ENCODE data around the gene SLC30A10.
"Not testable (repeated sequence)": the region's sequence is repeated elsewhere in the genome, so short reads cannot be mapped to it uniquely, and the experiment has no call there.

SLC30A10 gene

GRCh38 chr1:219927956-219928790, at the start of gene SLC30A10:
Gene SLC30A10 (minus strand): TSS chr1:219928557. CDS start chr1:219928440, 117 bp downstream.
- peak; percentile 11 for DNase-seq

DNA sequence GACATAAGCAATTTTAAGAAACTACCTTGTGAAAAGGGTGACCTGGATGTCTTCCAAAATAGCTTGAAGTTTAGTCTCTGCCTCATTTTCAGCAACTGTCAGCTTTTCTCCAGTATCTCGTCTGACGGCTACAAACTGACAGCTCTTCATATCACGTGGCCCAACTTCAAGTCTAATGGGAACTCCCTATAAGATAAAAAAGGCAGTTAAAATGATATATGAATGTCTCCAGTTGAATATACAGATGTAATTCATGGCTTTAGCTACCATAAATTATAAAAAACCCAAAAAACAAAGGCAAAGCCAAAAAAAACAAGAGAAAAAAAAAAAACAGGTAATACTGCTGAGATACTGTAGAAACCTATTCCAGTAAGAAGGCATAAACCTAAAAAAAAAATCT, 44.9 kb upstream of the SLC30A10 start:
- no peak for DNase-seq

DNA sequence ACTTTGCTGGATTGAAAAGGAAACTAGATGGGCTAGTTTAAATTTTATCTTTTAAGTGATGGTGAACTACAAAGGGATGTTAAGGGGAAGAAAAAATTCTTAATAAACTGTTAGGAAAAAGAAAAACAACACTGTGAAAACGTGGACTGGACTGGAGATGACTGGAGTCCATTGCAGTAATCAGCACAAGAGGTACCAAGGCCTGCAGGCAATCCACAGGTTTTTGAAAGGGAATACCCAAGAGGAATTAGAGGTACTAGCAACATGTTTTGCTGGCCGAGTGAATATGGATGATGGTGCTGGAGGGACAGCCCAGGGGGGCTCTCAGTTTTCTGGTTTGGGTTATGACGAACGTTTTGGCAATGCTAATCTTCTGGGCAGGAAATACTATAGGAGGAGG, 39.0 kb upstream of the SLC30A10 start:
- DNase-seq, result no peak

DNA sequence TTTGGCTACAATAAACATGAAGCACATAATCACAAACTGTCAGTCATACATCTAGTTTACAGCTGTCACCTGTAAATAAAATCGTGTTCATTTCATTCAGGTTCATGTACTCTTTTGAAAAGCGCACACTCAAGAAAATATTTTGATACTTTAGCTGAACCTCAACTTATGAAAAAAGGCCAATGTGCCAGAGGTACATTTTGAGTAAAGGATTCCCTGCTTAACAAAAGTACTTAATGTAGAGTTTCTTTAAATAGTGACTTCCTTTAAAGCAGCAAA, 37.7 kb upstream of the SLC30A10 start:
- no peak for DNase-seq

GRCh38 chr1:219965285-219966070, 37.1 kb upstream of the SLC30A10 start:
- DNase-seq, result no peak

DNA sequence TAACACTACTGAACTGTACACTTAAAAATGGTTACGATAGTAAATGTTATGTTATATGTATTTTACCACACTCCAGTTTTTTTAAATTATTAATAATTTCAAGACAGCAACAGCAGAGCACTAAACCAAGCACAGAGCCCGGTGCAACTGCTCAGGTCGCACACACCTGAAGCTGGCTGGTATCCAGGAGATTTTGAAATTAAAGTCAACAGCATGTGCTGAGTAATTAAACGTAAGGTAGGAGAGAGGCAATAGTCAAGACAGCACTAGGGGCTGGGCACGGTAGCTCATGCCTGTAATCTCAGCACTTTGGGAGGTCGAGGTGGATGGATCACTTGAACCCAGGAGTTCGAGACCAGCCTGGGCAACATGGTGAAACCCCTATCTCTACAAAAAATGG, 35.1 kb upstream of the SLC30A10 start:
- no peak for DNase-seq

DNA sequence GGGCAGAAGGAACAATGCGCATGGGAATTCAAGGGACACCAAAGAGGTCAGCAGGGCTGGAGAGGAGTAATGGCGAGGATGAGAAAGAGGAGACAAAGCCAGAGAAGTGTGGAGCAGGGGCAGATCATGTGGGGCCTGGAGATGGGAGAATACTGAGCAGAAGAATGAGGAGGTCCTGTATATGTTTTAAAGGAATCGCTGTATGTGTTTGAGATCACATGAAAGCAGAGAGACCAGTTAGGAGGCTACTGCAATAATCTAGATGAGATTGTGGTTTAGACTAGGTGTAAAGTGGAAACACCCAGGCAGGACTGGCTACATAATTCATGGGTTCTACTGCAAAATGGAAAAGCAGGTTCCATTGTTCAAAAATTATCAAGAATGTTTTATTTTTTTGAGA, 33.3 kb upstream of the SLC30A10 start:
- DNase-seq, result no peak

DNA sequence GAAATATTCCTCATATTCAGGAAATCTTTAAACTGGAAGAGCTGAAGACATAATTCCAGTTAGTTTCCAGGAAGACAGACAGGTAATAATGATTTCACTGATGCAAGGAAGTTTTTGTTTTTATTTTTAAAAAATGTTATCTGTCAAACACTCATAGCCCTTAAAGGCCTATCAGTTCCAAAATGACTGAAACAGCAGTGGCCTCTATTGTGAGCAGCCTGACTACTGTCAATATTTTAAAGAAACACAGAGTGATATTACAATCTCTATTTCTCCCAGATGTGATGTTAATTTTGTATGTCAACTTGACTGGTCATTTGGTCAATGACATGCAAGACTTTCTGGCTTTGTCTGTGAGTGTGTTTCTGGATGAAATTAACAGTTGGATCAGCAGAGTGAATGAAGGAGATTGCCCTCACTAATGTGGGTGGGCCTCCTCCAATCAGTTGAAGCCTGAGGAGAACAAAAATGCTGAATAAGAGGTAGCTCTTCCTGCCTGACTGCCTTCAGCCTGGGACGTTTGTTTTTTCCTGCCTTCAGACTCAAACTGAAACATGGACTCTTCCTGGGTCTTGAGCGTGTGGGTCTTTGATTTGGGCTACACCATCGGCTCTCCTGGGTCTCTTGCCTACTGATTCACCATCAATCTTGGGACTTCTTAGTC, 31.3 kb upstream of the SLC30A10 start:
- DNase-seq, result no peak

- DNase-seq, result no peak
Observed at GRCh38 chr1:219958875-219959417, 30.6 kb upstream of the SLC30A10 start.

- DNase-seq, result no peak
Observed at GRCh38 chr1:219954736-219955421, 26.5 kb upstream of the SLC30A10 start.

DNA sequence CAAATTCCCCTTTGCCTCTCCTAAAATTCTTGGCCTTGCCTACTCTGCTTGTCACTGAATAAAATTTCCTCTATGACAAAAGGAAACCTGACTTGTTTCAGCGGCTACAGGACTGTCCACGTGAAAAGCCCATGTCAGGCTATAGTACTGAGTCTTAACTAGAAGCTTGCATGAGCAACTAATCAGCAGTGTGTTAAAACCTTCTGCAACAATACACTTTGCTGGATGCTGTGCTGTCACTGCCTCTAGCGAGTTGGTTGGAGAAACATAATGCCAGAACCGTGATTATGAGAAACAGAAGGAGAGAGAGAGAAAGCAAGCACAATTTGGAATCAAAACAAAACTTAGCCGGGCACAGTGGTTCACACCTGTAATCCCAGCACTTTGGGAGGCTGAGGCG, 25.7 kb upstream of the SLC30A10 start:
- no peak for DNase-seq

- DNase-seq, result no peak
Observed at GRCh38 chr1:219952361-219952760, 24.0 kb upstream of the SLC30A10 start.

DNA sequence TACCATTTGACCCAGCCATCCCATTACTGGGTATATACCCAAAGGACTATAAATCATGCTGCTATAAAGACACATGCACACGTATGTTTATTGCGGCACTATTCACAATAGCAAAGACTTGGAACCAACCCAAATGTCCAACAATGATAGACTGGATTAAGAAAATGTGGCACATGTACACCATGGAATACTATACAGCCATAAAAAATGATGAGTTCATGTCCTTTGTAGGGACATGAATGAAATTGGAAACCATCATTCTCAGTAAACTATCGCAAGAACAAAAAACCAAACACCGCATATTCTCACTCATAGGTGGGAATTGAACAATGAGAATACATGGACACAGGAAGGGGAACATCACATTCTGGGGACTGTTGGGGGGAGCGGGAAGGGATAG, 20.9 kb upstream of the SLC30A10 start:
- not testable (repeated sequence) for DNase-seq

- not testable (repeated sequence) for DNase-seq
Observed at GRCh38 chr1:219948766-219949165, 20.4 kb upstream of the SLC30A10 start.

DNA sequence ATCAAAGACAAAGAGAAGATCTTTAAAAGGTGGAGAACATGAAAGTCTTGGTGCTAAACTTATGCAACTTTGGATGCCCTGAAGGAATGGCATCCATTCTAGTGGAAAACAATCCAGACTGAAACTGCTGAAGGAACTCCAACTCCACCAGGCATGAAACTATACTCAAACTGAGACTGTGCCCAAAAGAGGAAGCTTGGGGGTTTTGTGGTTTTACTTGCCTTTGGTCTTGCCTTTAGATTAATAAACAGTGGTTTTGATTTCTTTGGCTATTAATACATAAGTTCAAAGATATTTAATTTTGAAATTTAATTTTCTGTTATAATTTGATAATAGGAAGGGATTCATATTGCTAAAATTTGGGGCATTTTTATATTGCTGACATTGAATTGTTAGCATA, 17.4 kb upstream of the SLC30A10 start:
- no peak for DNase-seq

DNA sequence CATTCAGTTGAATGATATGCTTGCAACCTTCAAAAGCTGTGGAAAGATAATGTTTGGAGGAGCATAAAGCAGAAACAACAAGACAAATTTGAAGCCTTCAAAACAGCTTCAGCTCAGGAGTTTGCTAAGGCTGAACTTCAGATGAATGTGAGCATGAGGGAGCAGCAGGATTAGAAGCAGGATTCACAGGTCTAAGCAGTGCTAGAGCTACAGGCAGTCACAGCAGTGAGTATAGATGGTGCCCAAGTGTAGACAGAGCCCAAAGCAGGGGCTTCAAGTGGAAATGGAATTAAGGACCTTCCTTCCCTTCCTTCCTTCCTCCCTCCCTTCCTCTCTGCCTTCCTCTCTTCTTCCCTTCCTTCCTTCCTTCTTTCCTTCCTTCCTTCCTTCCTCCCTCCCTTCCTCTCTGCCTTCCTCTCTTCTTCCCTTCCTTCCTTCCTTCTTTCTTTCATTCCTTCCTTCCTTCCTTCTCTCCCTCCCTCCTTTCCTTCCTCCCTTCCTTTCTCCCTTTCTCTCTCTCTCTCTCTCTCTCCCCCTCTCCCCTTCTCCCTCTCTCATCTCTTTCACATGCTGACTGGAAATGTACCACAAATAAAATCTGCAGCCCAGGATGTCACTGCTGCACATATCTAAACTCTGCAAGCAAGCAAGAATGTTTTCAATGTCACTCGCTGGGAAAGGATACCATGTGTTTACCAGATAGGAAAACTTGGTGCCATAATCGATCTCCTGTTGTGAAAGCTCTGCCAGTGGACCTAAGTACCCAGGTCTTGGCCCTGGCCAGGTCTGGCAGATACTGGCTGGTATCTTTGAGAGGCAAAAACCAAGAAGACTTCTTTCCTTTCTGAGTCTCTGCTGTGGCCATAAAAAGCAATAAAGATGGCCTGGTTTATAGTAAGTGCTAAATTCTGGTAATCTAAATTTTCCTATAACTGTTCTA, 13.1 kb upstream of the SLC30A10 start:
- DNase-seq, result no peak

- DNase-seq, result no peak
Observed at GRCh38 chr1:219940707-219941106, 12.3 kb upstream of the SLC30A10 start.

GRCh38 chr1:219938706-219939105, 10.3 kb upstream of the SLC30A10 start:
- DNase-seq, result no peak

DNA sequence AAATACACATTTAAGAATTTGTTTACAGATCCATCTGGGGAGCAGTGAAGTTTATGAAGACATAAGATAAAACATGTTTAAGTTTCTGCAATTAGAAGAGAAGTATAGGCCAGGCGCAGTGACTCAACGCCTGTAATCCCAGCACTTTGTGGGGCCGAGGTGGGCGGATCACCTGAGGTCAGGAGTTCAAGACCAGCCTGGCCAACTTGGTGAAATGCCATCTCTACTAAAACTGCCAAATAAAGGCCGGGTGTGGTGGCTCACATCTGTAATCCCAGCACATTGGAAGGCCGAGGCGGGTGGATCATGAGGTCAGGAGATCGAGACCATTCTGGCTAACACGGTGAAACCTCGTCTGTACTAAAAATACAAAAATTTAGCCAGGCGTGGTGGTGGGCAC, 5.4 kb upstream of the SLC30A10 start:
- not testable (repeated sequence) for DNase-seq

DNA sequence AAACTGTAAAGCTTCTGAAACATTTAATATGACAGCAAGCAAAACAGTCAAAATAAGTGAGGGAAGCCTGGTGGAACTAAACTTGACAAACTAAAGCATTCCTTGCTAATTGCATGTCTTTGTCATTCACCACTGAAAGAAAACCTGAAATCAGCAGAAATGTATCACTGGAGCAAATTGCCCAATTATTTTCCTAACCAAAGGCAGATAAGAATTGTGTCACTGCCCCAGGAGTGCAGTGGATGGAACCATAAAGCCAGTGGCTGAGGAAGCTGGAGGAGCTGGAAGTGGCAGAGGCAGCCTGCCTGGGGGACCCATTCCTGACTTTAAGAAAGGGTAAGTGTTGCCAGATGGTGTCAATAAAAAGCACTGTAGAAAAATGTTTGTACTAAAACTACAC, 2.7 kb upstream of the SLC30A10 start:
- DNase-seq, result no peak

DNA sequence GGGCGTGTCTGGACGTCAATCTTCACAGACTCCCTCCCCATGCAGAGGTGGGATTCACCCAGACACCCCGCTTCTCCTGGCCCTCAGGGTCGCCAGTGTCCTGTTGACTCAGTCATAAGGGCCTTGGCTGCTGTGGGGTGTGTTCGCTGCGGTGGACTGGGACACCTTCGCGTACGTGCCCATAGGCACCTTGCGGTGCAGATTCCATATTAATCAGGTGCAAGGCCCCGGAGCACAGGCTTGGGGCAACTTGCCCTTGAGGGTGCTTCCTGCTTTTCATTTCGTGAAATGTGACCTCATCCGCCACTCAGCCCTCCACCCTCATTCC, 398 bp upstream of the SLC30A10 start:
- no peak for DNase-seq

Measured in NCI-H2171 (cell line).